Astrocyte (in vitro differentiated cells and primary cell): ENCODE measurements around the gene SPESP1.

Experiments used
- EZH2 ChIP-seq: IDR thresholded peaks from 2 replicates; pipeline ENCODE4 v1.6.1; 2012; ENCODE audit warnings: mild to moderate bottlenecking, low read length, inconsistent platforms; ENCODE audit not compliant: insufficient read depth
- TF ChIP-seq, protein P1 (sequence below): IDR thresholded peaks from 2 replicates; pipeline ENCODE4 v1.5.1; 2011; ENCODE audit warnings: low read depth, mild to moderate bottlenecking, inconsistent platforms, low read length, moderate library complexity; ENCODE audit not compliant: insufficient read depth

DNA sequence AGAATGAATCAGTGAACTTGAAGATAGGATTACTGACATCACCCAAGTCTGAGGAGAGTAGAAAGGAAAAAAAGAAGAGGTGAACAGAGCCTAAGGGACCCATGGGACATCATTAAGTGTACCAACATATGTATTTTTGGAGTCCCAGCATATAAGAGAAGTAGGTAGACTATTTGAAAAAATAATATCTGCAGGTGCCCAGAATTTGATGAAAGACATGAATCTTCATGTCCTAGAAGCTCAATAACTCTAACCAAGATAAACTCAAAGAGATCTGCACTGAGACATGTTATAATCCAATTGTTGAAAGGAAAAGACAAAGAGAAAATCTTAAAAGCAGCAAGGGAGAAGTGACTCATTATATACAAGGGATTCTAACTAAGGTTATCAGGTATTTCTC, 39.0 kb downstream of the SPESP1 start:
- TF ChIP-seq, protein P1, sequence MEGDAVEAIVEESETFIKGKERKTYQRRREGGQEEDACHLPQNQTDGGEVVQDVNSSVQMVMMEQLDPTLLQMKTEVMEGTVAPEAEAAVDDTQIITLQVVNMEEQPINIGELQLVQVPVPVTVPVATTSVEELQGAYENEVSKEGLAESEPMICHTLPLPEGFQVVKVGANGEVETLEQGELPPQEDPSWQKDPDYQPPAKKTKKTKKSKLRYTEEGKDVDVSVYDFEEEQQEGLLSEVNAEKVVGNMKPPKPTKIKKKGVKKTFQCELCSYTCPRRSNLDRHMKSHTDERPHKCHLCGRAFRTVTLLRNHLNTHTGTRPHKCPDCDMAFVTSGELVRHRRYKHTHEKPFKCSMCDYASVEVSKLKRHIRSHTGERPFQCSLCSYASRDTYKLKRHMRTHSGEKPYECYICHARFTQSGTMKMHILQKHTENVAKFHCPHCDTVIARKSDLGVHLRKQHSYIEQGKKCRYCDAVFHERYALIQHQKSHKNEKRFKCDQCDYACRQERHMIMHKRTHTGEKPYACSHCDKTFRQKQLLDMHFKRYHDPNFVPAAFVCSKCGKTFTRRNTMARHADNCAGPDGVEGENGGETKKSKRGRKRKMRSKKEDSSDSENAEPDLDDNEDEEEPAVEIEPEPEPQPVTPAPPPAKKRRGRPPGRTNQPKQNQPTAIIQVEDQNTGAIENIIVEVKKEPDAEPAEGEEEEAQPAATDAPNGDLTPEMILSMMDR = no peak
- TF ChIP-seq EZH2 = no peak
